NCI-H1436 (cell line): ENCODE data around the gene RRP1B.
"Not testable (repeated sequence)": the region's sequence is repeated elsewhere in the genome, so short reads cannot be mapped to it uniquely, and the experiment has no call there.

Experiments
- DNase-seq: peaks from one replicate; lab custom pipeline; 2025; lab: John Stamatoyannopoulos, UW

Gene RRP1B

GRCh38 chr21:43675871-43676270 lies 16.5 kb downstream of the RRP1B start:
- DNase-seq, result no peak

GRCh38 chr21:43676391-43676790 lies 17.0 kb downstream of the RRP1B start:
- DNase-seq, result no peak

- no peak for DNase-seq
Measured at GRCh38 chr21:43679951-43680350, 20.6 kb downstream of the RRP1B start.

- DNase-seq, result not testable (repeated sequence)
Measured at GRCh38 chr21:43680421-43680820, 21.1 kb downstream of the RRP1B start.

GRCh38 chr21:43681650-43682049 lies 22.3 kb downstream of the RRP1B start:
- DNase-seq, result no peak

GRCh38 chr21:43684424-43684823 lies 25.1 kb downstream of the RRP1B start:
- DNase-seq, result no peak

GRCh38 chr21:43686811-43687565 lies 27.6 kb downstream of the RRP1B start:
- no peak for DNase-seq

GRCh38 chr21:43687566-43688399 lies 28.4 kb downstream of the RRP1B start:
- no peak for DNase-seq

GRCh38 chr21:43688906-43689305 lies 29.5 kb downstream of the RRP1B start:
- DNase-seq, result no peak

GRCh38 chr21:43689556-43690337 lies 30.4 kb downstream of the RRP1B start:
- DNase-seq, result no peak

- DNase-seq, result no peak
Measured at GRCh38 chr21:43690346-43690745, 31.0 kb downstream of the RRP1B start.

GRCh38 chr21:43691086-43691795 lies 31.9 kb downstream of the RRP1B start:
- DNase-seq, result no peak

- DNase-seq, result no peak
Measured at GRCh38 chr21:43691801-43692200, 32.4 kb downstream of the RRP1B start.

- no peak for DNase-seq
Measured at GRCh38 chr21:43692949-43693348, 33.6 kb downstream of the RRP1B start.

GRCh38 chr21:43693981-43694380 lies 34.6 kb downstream of the RRP1B start:
- no peak for DNase-seq

GRCh38 chr21:43694437-43695079 lies 35.2 kb downstream of the RRP1B start:
- no peak for DNase-seq

GRCh38 chr21:43696214-43696613 lies 36.9 kb downstream of the RRP1B start:
- DNase-seq, result no peak

- DNase-seq, result no peak
Measured at GRCh38 chr21:43697758-43698643, 38.6 kb downstream of the RRP1B start.

GRCh38 chr21:43699492-43699777 lies 40.1 kb downstream of the RRP1B start:
- DNase-seq, result not testable (repeated sequence)

GRCh38 chr21:43699933-43700599 lies 40.7 kb downstream of the RRP1B start:
- DNase-seq, result no peak
